ENCODE results near the gene ABHD1. TPM values are rescaled to one million over a fixed set of nuclear protein-coding genes. Genes with fewer than 3 reads are reported as not detected.
A peak's percentile ranks its signal among the peaks of the same experiment; 100 is the strongest.

ABHD1 gene
- polyA plus RNA-seq, 1 donor (not counting 4 experiments of a cell fraction or from before 2014, with no cell fraction given), result not detected

- Histone ChIP-seq H3K4me2 (ENCODE audit: control insufficient read depth, extremely low read depth, insufficient read depth, low read depth, low read length) (no peak overlapping the region), H4K20me1 (ENCODE audit: control insufficient read depth, extremely low read depth, insufficient read depth, low read length) (no peaks in the 10 kb centered on the region), H3K4me3 (ENCODE audit: control insufficient read depth in 2 of 3, extremely low read depth in 1 of 3, insufficient read depth in 2 of 3, low read depth in 1 of 3, low read length in 3 of 3) (no peak overlapping the region), H3K9me1 (ENCODE audit: control insufficient read depth, extremely low read depth, insufficient read depth, low read length) (no peaks in the 10 kb centered on the region), H3K27me3 (ENCODE audit: control insufficient read depth, extremely low read depth, insufficient read depth, low read length) (peaks cover 32% of the 10 kb centered on the region), H2AFZ (ENCODE audit: control insufficient read depth, low read length) (no peak overlapping the region), H3K36me3 (ENCODE audit: control insufficient read depth in 2 of 2, extremely low read depth in 1 of 2, insufficient read depth in 2 of 2, low read length in 2 of 2) (no peaks in the 10 kb centered on the region), H3K27ac (ENCODE audit: control insufficient read depth, insufficient read depth, low read length) (no peak overlapping the region), H3K9ac (ENCODE audit: control insufficient read depth, extremely low read depth, insufficient read depth, low read length) (no peak overlapping the region), H3K4me1 (ENCODE audit: control insufficient read depth, extremely low read depth, insufficient read depth, low read length) (peaks cover 3% of the 10 kb centered on the region), H3K9me3 (ENCODE audit: control insufficient read depth, low read depth, low read length) (no peaks in the 10 kb centered on the region), H3K79me2 (ENCODE audit: control insufficient read depth, insufficient read depth, low read length) (no peaks in the 10 kb centered on the region)
- dilution Hi-C loops (cut with MboI; ENCODE audit: extremely low pct_ligation_motif_present, low sequenced_read_pairs), result no loop called here
- DNase-seq (ENCODE audit: low read depth, low spot score) (no peak), FAIRE-seq (no peak)
- TF ChIP-seq EZH2 (IDR thresholded peaks at IDR 0.05; ENCODE audit: low read length), result no peak
- TF ChIP-seq CTCF (optimal IDR thresholded peaks at IDR 0.05 in 1 of 3, IDR thresholded peaks at IDR 0.05 in 1 of 3, conservative IDR thresholded peaks at IDR 0.05 in 1 of 3; ENCODE audit: extremely low read depth in 1 of 3, insufficient read depth in 2 of 3, low read length in 3 of 3), result no peak
Observed at GRCh38 chr2:27115519-27115918, 8.1 kb upstream of the ABHD1 start.

GRCh38 chr2:27117995-27118524 is 5.6 kb upstream of the ABHD1 start:
- Histone ChIP-seq H3K36me3 (ENCODE audit: control insufficient read depth in 2 of 2, extremely low read depth in 1 of 2, insufficient read depth in 2 of 2, low read length in 2 of 2) (no peaks in the 10 kb centered on the region), H4K20me1 (ENCODE audit: control insufficient read depth, extremely low read depth, insufficient read depth, low read length) (no peaks in the 10 kb centered on the region), H3K9me1 (ENCODE audit: control insufficient read depth, extremely low read depth, insufficient read depth, low read length) (no peaks in the 10 kb centered on the region), H2AFZ (ENCODE audit: control insufficient read depth, low read length) (no peak overlapping the region), H3K27ac (ENCODE audit: control insufficient read depth, insufficient read depth, low read length) (no peak overlapping the region), H3K79me2 (ENCODE audit: control insufficient read depth, insufficient read depth, low read length) (no peaks in the 10 kb centered on the region), H3K4me3 (ENCODE audit: control insufficient read depth in 2 of 3, extremely low read depth in 1 of 3, insufficient read depth in 2 of 3, low read depth in 1 of 3, low read length in 3 of 3) (peak overlapping the region in 2 of 3 experiments; percentile 28 to 44), H3K9ac (ENCODE audit: control insufficient read depth, extremely low read depth, insufficient read depth, low read length) (no peak overlapping the region), H3K9me3 (ENCODE audit: control insufficient read depth, low read depth, low read length) (no peaks in the 10 kb centered on the region), H3K4me2 (ENCODE audit: control insufficient read depth, extremely low read depth, insufficient read depth, low read depth, low read length) (peak overlapping the region; percentile 65), H3K27me3 (ENCODE audit: control insufficient read depth, extremely low read depth, insufficient read depth, low read length) (peaks cover 55% of the 10 kb centered on the region), H3K4me1 (ENCODE audit: control insufficient read depth, extremely low read depth, insufficient read depth, low read length) (peaks cover 3% of the 10 kb centered on the region)
- DNase-seq (ENCODE audit: low read depth, low spot score) (no peak), FAIRE-seq (no peak)
- TF ChIP-seq EZH2 (IDR thresholded peaks at IDR 0.05; ENCODE audit: low read length) (peak; percentile 25), CTCF (optimal IDR thresholded peaks at IDR 0.05 in 1 of 3, IDR thresholded peaks at IDR 0.05 in 1 of 3, conservative IDR thresholded peaks at IDR 0.05 in 1 of 3; ENCODE audit: extremely low read depth in 1 of 3, insufficient read depth in 2 of 3, low read length in 3 of 3) (no peak)
- dilution Hi-C loops (cut with MboI; ENCODE audit: extremely low pct_ligation_motif_present, low sequenced_read_pairs), result no loop called here
